ENCODE measurements around the gene ADCY2.

Gene ADCY2

GRCh38 chr5:7638456-7638855, 242.5 kb downstream of the ADCY2 start:
- TF ChIP-seq GATA1 (IDR thresholded peaks at IDR 0.05; ENCODE audit: low read depth, low read length) (no peak), POLR2A (IDR thresholded peaks at IDR 0.05; ENCODE audit: low read length) (no peak)
- no peak for DNase-seq

DNA sequence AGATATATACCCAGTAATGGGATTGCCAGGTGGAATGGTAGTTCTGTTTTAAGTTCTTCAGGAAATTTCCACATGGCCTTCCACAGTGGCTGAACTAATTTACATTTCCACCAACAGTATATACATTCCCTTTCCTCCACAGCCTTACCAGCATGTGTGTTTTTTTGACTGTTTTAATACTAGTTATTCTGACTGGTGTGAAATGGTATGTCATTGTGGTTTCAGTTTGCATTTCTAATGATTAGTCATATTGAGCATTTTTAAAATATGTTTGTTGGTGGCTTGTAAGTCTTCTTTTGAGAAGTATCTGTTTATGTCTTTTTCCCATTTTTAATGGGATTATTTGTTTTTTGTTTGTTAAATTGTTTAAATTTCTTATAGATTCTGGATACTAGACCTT, 246.1 kb downstream of the ADCY2 start:
- TF ChIP-seq POLR2A (IDR thresholded peaks at IDR 0.05; ENCODE audit: low read length) (no peak), GATA1 (IDR thresholded peaks at IDR 0.05; ENCODE audit: low read depth, low read length) (no peak)
- no peak for DNase-seq

- TF ChIP-seq POLR2A (IDR thresholded peaks at IDR 0.05; ENCODE audit: low read length) (no peak), GATA1 (IDR thresholded peaks at IDR 0.05; ENCODE audit: low read depth, low read length) (no peak)
- DNase-seq, result no peak
These were observed 248.8 kb downstream of the ADCY2 start for GRCh38 chr5:7644723-7645122.

GRCh38 chr5:7650755-7651154, 254.8 kb downstream of the ADCY2 start:
- no peak for DNase-seq
- TF ChIP-seq POLR2A (IDR thresholded peaks at IDR 0.05; ENCODE audit: low read length), result no peak
- TF ChIP-seq GATA1 (IDR thresholded peaks at IDR 0.05; ENCODE audit: low read depth, low read length), result no peak

DNA sequence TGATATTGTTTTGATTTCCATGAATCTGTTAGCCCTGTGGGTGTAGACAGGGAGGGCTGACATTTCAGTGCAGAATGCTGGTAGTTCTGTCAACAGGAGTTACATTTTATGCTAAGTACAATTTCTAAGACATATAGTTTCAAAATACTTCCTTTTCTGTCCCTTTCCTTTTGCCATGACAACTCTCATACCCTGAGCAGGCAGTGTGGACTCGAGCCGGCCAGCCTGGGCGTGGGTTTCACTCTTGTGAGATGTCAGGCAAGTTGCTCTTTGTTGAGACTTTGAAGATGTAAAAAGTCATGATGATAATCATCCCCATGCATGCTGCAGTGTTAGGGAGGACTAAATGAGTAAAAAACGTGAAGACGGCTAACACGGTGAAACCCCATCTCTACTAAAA, 257.1 kb downstream of the ADCY2 start:
- no peak for DNase-seq
- TF ChIP-seq POLR2A (IDR thresholded peaks at IDR 0.05; ENCODE audit: low read length) (no peak), GATA1 (IDR thresholded peaks at IDR 0.05; ENCODE audit: low read depth, low read length) (no peak)

- TF ChIP-seq POLR2A (IDR thresholded peaks at IDR 0.05; ENCODE audit: low read length) (no peak), GATA1 (IDR thresholded peaks at IDR 0.05; ENCODE audit: low read depth, low read length) (no peak)
These were observed 261.2 kb downstream of the ADCY2 start for GRCh38 chr5:7657153-7657552.

DNA sequence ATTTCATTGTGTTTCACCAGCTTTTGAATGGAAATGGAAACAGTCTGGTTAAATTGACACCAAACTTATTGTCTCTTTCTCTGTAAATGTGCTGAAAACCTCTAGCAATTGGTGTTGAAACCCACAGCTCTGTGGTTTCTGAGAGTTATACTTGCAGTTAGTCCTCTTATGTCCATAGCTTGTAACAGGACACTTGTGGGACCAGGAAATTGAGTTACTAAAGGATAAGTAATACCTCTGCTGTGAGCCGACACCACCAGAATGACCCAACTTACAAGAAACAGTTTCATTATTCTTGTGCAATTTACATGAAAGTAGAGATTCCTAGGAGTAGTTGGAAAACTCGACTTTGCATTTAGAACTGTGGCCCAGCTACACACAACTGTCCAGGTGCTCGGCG, 263.5 kb downstream of the ADCY2 start:
- no peak for DNase-seq
- TF ChIP-seq POLR2A (IDR thresholded peaks at IDR 0.05; ENCODE audit: low read length) (no peak), GATA1 (IDR thresholded peaks at IDR 0.05; ENCODE audit: low read depth, low read length) (no peak)

More at GRCh38 chr5:7657153-7657552, 261.2 kb downstream of the ADCY2 start:
- DNase-seq, result no peak

GRCh38 chr5:7662289-7662688, 266.4 kb downstream of the ADCY2 start:
- DNase-seq, result no peak
- TF ChIP-seq GATA1 (IDR thresholded peaks at IDR 0.05; ENCODE audit: low read depth, low read length), result no peak
- no peak for TF ChIP-seq POLR2A (IDR thresholded peaks at IDR 0.05; ENCODE audit: low read length)

DNA sequence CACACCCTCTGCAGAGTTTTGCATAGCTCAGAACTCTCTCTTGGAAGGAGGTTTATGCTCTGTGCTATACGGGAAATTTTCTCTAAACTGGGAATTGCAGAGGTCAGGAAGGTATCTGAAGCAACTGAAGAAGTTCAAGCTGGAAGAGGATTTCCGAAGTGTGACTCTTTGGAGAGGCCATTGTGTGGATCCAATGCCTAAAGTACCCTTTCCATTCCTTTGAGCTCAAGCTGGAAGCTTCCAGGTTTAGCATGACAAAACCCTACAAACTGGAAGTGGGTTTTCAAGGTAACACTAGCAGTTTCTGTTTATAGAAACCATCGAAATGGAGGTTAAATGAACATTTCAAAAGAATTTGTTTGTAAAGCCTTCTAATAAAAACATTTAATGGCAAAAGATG, 267.9 kb downstream of the ADCY2 start:
- TF ChIP-seq POLR2A (IDR thresholded peaks at IDR 0.05; ENCODE audit: low read length) (no peak), GATA1 (IDR thresholded peaks at IDR 0.05; ENCODE audit: low read depth, low read length) (no peak)
- no peak for DNase-seq

DNA sequence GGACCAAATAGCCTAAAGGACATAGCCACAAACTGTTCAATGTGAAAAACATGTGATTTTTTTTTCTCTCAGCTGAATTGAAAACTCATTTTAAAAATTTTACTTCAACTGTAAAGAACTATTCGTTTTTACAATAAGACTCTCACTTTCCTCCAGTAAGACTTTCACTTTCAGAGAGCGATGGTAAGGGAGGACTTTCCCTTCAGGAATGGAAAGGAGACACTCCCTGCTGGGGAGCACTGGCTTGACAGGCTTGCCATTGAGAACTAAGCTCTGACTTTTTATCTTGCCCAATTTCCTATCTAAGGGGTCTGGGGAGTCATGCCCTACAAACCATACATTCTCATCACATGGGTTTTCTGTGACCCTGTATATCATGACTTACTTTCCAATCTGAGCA, 268.3 kb downstream of the ADCY2 start:
- no peak for TF ChIP-seq GATA1 (IDR thresholded peaks at IDR 0.05; ENCODE audit: low read depth, low read length)
- no peak for DNase-seq

DNA sequence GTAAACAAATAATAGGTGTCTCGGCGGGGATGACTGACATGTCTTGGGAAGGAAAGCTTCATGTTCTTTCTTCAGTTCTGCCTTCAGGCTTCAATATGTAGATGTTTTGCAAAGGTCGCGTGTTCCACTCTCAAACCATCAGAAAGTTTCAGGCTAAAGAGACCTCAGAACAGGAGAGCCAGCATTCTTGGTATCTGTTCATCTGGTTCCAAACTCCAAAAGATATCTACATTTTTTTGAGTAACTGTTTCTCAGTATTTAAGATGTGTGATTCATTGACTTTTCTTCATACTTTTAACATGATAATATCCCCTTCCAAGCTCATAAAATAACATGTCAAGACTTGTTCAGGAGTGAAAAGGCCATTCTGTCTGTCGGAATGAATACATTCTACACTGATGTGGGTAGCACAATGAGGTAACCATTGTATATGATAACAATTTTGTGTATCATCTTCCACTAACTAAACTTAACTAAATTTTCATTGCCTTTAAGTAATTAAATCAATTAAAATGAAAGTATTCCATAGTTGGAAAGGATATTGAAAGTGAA, 271.4 kb downstream of the ADCY2 start:
- TF ChIP-seq GATA1 (IDR thresholded peaks at IDR 0.05; ENCODE audit: low read depth, low read length), result no peak
- no peak for TF ChIP-seq POLR2A (IDR thresholded peaks at IDR 0.05; ENCODE audit: low read length)
- DNase-seq, result no peak

DNA sequence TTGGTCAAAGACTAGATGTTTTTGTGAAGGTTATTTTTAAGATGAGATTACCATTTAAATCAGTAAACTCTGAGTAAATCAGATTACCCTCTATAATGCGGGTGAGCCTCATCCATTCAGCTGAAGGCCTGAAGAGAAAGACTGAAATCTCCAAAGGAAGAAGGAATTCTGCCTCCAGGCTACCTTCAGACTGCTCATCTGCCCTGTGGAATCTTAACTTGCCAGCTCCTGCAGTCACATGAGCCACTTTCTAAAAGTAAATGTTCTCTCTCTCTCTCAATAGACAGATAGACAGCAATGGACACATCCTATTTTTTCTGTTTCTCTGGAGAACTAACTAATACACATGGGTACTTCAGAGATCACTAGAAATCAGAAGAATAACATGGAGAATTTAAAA, 272.2 kb downstream of the ADCY2 start:
- no peak for TF ChIP-seq POLR2A (IDR thresholded peaks at IDR 0.05; ENCODE audit: low read length)
- TF ChIP-seq GATA1 (IDR thresholded peaks at IDR 0.05; ENCODE audit: low read depth, low read length), result no peak
- no peak for DNase-seq

DNA sequence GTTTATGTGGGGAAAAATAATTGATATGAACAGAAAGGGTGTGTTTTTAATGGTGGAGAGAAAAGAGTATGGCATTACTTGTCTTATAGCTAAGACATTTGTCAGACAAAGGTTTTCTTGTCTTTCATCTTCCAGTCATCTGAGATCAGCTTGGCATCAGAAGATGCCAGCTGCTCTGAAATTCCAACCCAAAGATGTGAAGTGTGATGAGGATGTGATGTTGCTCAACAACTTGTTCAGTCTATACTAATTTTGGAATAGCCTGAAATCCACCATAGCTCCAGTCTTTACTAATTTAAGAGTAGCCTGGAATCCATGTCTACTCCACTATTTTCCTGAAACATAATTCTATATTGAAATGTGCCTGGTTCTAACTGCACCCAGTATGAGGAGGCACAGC, 272.7 kb downstream of the ADCY2 start:
- no peak for DNase-seq
- TF ChIP-seq POLR2A (IDR thresholded peaks at IDR 0.05; ENCODE audit: low read length) (no peak), GATA1 (IDR thresholded peaks at IDR 0.05; ENCODE audit: low read depth, low read length) (no peak)

- TF ChIP-seq GATA1 (IDR thresholded peaks at IDR 0.05; ENCODE audit: low read depth, low read length), result no peak
- no peak for TF ChIP-seq POLR2A (IDR thresholded peaks at IDR 0.05; ENCODE audit: low read length)
- DNase-seq, result no peak
These were observed 275.5 kb downstream of the ADCY2 start for GRCh38 chr5:7671381-7671993.

DNA sequence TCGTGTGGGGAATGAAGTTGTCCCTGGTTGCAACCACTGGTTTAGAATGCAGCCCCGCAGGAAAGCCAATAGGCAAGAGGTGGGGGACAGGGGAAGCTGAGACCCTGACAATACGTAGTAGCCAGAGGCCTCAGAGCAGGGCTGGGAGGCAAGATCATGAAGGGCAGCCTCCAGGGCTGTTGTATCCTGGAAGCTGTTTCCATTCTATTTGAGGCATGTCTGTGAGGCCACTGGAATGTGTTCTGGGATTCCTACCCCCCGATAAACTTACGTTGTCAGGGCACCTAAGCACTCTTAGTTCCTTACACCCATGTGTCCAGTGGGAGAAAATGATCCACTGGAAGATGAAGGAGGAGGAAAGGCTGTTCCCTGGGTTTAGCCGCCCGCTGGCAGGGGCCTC, 277.7 kb downstream of the ADCY2 start:
- TF ChIP-seq GATA1 (IDR thresholded peaks at IDR 0.05; ENCODE audit: low read depth, low read length) (no peak), POLR2A (IDR thresholded peaks at IDR 0.05; ENCODE audit: low read length) (no peak)
- no peak for DNase-seq
